A549 treated with Hydrocortisone at 1 μM for 4 hours (cell line): ENCODE data around the gene CCDC194. TPM values are rescaled to one million over a fixed set of nuclear protein-coding genes. Genes with fewer than 3 reads are reported as not detected.

Source experiments
- total RNA-seq: library from RNA; stranded (reverse); fragments of 200-300 nt; extraction: Qiagen RNA extraction; gene quantifications from 5 replicates; pipeline ENCODE4 v1.2.3, GENCODE V29; 2022

Gene CCDC194
- total RNA-seq = not detected in 5 replicates

GRCh38 chr19:17393914-17394313 lies at the start of gene CCDC194:
Gene CCDC194 (minus strand): TSS chr19:17394196. CDS start chr19:17394158, 38 bp downstream.

GRCh38 chr19:17419621-17420474 lies 25.9 kb upstream of the CCDC194 start, which contains the start of gene MVB12A:
Gene MVB12A (plus strand): TSS chr19:17420047. CDS start chr19:17420136, 89 bp downstream.

GRCh38 chr19:17405250-17406045 lies 11.5 kb upstream of the CCDC194 start, which contains the start of gene BST2:
Gene BST2 (minus strand): TSS chr19:17405630. CDS start chr19:17405575, 55 bp downstream.

DNA sequence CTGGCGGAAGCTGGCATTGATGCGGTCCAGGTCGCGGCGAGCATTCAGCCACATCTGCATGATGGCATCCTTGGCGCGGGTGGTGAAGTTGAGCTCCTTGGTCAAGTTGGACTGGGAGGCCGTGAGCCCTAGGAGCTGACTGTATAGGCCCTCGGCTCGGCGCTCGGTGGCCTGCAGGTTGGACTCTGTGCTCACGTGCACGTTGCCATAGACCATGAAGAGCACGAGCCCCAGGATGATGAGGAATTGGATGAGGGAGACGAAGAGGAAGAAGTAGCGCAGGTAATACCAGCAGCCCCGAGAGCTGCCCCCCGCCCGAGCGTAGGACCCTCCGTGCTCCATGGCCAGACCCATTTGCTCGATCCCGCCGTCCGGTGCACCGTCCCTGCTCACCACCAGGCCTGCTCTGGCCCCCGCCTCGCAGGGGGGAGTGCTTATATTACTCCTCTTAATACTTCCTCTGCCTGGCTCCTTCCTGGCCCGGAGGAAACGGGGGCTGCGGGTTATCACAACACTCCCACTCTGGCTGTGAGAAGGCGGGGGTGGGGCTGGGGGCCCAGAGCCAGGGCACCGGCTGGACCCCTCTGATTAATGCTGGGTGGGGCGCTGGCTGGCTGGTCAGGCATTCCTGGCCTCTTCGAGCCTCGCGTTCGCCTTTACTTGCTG lies 16.9 kb downstream of the CCDC194 start, which contains the start of gene PLVAP:
Gene PLVAP, minus strand, starts transcription at position 408 of the 666 bp plus-strand sequence. Its CDS starts 54 bp downstream, at position 354.

Other genes starting within 250 kb of the CCDC194 start
- 13.7 to 17.8 TPM (median 15.3 TPM) in 5 replicates for gene USE1, start 178.8 kb downstream of the CCDC194 start, total RNA-seq
- 9.6 to 13.3 TPM (median 11.6 TPM) in 5 replicates for gene OCEL1, start 168.0 kb downstream of the CCDC194 start, total RNA-seq
- 29.3 to 63.7 TPM (median 62.0 TPM) in 5 replicates for gene NR2F6, start 148.3 kb downstream of the CCDC194 start, total RNA-seq
- 0.02 TPM in 1 of 5 replicates, not detected in the others for gene USHBP1, start 129.5 kb downstream of the CCDC194 start, total RNA-seq
- 56.7 to 66.0 TPM (median 61.4 TPM) in 5 replicates for gene BABAM1, start 126.8 kb downstream of the CCDC194 start, total RNA-seq
- 0.36 to 0.58 TPM (median 0.38 TPM) in 5 replicates for gene ANKLE1, start 112.3 kb downstream of the CCDC194 start, total RNA-seq
- 1.8 to 3.2 TPM (median 2.8 TPM) in 5 replicates for gene ABHD8, start 90.8 kb downstream of the CCDC194 start, total RNA-seq
- 61.1 to 87.7 TPM (median 75.2 TPM) in 5 replicates for gene MRPL34, start 88.3 kb downstream of the CCDC194 start, total RNA-seq
- 51.9 to 57.5 TPM (median 53.8 TPM) in 5 replicates for gene DDA1, start 84.6 kb downstream of the CCDC194 start, total RNA-seq
- 2.3 to 3.8 TPM (median 3.0 TPM) in 5 replicates for gene ANO8, start 59.3 kb downstream of the CCDC194 start, total RNA-seq
- gene GTPBP3, start 56.6 kb downstream of the CCDC194 start, total RNA-seq = 18.2 to 22.0 TPM (median 19.5 TPM) in 5 replicates
- not detected in 5 replicates for gene PLVAP, start 16.9 kb downstream of the CCDC194 start, total RNA-seq
- gene BST2, start 11.4 kb upstream of the CCDC194 start, total RNA-seq = 0.12 to 0.23 TPM (median 0.16 TPM) in 4 of 5 replicates, not detected in the other
- gene MVB12A, start 25.9 kb upstream of the CCDC194 start, total RNA-seq = 29.3 to 41.6 TPM (median 39.4 TPM) in 5 replicates
- gene TMEM221, start 54.5 kb upstream of the CCDC194 start, total RNA-seq = 0.47 to 0.76 TPM (median 0.56 TPM) in 5 replicates
- not detected in 5 replicates for gene NXNL1, start 66.7 kb upstream of the CCDC194 start, total RNA-seq
- 2.4 to 2.9 TPM (median 2.5 TPM) in 5 replicates for gene SLC27A1, start 76.3 kb upstream of the CCDC194 start, total RNA-seq
- gene PGLS, start 117.5 kb upstream of the CCDC194 start, total RNA-seq = 44.9 to 78.0 TPM (median 72.0 TPM) in 5 replicates
- 64.7 to 70.3 TPM (median 66.3 TPM) in 5 replicates for gene COLGALT1, start 161.5 kb upstream of the CCDC194 start, total RNA-seq